Upper lobe of right lung (tissue), 1 donor: ENCODE results near the gene UQCRC2. TPM values are rescaled to one million over a fixed set of nuclear protein-coding genes. Genes with fewer than 3 reads are reported as not detected.

Source experiments
- ATAC-seq: fragments of 200-7000 bp; cut with Tn5 transposase; one replicate; pipeline ENCODE4 v1.9.1; 2020; ENCODE audit warnings: mild to moderate bottlenecking, moderate library complexity
- DNase-seq: peaks from one replicate; pipeline ENCODE4 v3.0.0-alpha.2; 2020
- H3K27ac ChIP-seq: fragments of 200-600 bp; one replicate; pipeline ENCODE4 v1.8.0; 2022
- H3K27me3 ChIP-seq: fragments of 200-600 bp; one replicate; pipeline ENCODE4 v1.8.0; 2022; ENCODE audit warnings: mild to moderate bottlenecking
- H3K36me3 ChIP-seq: fragments of 200-600 bp; one replicate; pipeline ENCODE4 v1.8.0; 2022
- H3K4me1 ChIP-seq: fragments of 200-600 bp; one replicate; pipeline ENCODE4 v1.8.0; 2022
- H3K4me3 ChIP-seq: fragments of 200-600 bp; one replicate; pipeline ENCODE4 v1.8.0; 2022; ENCODE audit warnings: mild to moderate bottlenecking
- H3K9me3 ChIP-seq: fragments of 200-600 bp; one replicate; pipeline ENCODE4 v1.8.0; 2022
- CTCF ChIP-seq: fragments of 200-600 bp; IDR thresholded peaks from one replicate; pipeline ENCODE4 v1.8.0; 2022; ENCODE audit warnings: antibody characterized with exemption
- intact Hi-C: fragments of 100-400 bp; cut with DNase I; formaldehyde crosslinking; loops from one replicate; pipeline ENCODE4 v1.11.0; 2022
- total RNA-seq: library from RNA; stranded (reverse); fragmentation: NEBNext Ultra II Directional; extraction: Animal tissue kit (Norgen Biotek cat#: 25700); gene quantifications from one replicate; pipeline ENCODE4 v1.2.1, GENCODE V29; 2021
- donor health status: DM: no; HTN: yes; CAD: no; lungs with severe emphysema.

The UQCRC2 gene
- total RNA-seq, 1 donor from 2014 or later: 161 TPM

- Histone ChIP-seq H3K36me3 (peaks cover 100% of the 10 kb centered on the region), H3K9me3 (no peaks in the 10 kb centered on the region), H3K27me3 (no peaks in the 10 kb centered on the region), H3K27ac (no peak overlapping the region), H3K4me1 (no peaks in the 10 kb centered on the region), H3K4me3 (no peak overlapping the region)
- intact Hi-C loops: no loop called here
- ATAC-seq: no peak
- TF ChIP-seq CTCF: no peak
- no peak for DNase-seq
Observed at GRCh38 chr16:21971856-21972255, 18.7 kb downstream of the UQCRC2 start.

- Histone ChIP-seq H3K27me3 (no peaks in the 10 kb centered on the region), H3K4me3 (no peak overlapping the region), H3K9me3 (no peaks in the 10 kb centered on the region), H3K27ac (no peak overlapping the region), H3K36me3 (peaks cover 100% of the 10 kb centered on the region), H3K4me1 (no peaks in the 10 kb centered on the region)
- DNase-seq (no peak), ATAC-seq (no peak)
- intact Hi-C loops: no loop called here
- TF ChIP-seq CTCF: no peak
Observed at GRCh38 chr16:21973945-21974344, 20.8 kb downstream of the UQCRC2 start.

GRCh38 chr16:21980032-21980431 lies 26.9 kb downstream of the UQCRC2 start:
- H3K27ac ChIP-seq: no peak overlapping the region
- ATAC-seq (no peak), DNase-seq (no peak)
- intact Hi-C loops: no loop called here
- H3K36me3 ChIP-seq: peaks cover 100% of the 10 kb centered on the region
- H3K9me3 ChIP-seq: no peaks in the 10 kb centered on the region
- no peaks in the 10 kb centered on the region for H3K4me1 ChIP-seq
- no peak for TF ChIP-seq CTCF
- H3K4me3 ChIP-seq: no peak overlapping the region
- no peaks in the 10 kb centered on the region for H3K27me3 ChIP-seq

GRCh38 chr16:21982108-21982507 lies 28.9 kb downstream of the UQCRC2 start:
- no peak for ATAC-seq
- no peak for TF ChIP-seq CTCF

GRCh38 chr16:21984062-21984461 lies 30.9 kb downstream of the UQCRC2 start:
- Histone ChIP-seq H3K4me3 (no peak overlapping the region), H3K9me3 (no peaks in the 10 kb centered on the region), H3K36me3 (peaks cover 63% of the 10 kb centered on the region), H3K27me3 (no peaks in the 10 kb centered on the region), H3K27ac (no peak overlapping the region), H3K4me1 (peaks cover 11% of the 10 kb centered on the region)
- no peak for TF ChIP-seq CTCF
- DNase-seq (no peak), ATAC-seq (no peak)
- intact Hi-C loops: no loop called here

More at GRCh38 chr16:21982108-21982507, 28.9 kb downstream of the UQCRC2 start:
- DNase-seq: no peak
- H3K36me3 ChIP-seq: peaks cover 82% of the 10 kb centered on the region
- no peak overlapping the region for H3K27ac ChIP-seq
- no peaks in the 10 kb centered on the region for H3K27me3 ChIP-seq
- no peak overlapping the region for H3K4me3 ChIP-seq
- no peaks in the 10 kb centered on the region for H3K9me3 ChIP-seq
- intact Hi-C loops: no loop called here
- peaks cover 4% of the 10 kb centered on the region for H3K4me1 ChIP-seq

GRCh38 chr16:21985524-21985923 lies 32.4 kb downstream of the UQCRC2 start:
- no peak for ATAC-seq
- no peak for DNase-seq
- intact Hi-C loops: no loop called here

More at GRCh38 chr16:21985524-21985923, 32.4 kb downstream of the UQCRC2 start:
- H3K4me1 ChIP-seq: peaks cover 18% of the 10 kb centered on the region
- no peak overlapping the region for H3K4me3 ChIP-seq
- TF ChIP-seq CTCF: no peak
- H3K9me3 ChIP-seq: no peaks in the 10 kb centered on the region
- H3K27ac ChIP-seq: no peak overlapping the region
- peaks cover 48% of the 10 kb centered on the region for H3K36me3 ChIP-seq
- H3K27me3 ChIP-seq: no peaks in the 10 kb centered on the region
